ENCODE results near the gene FIG4. TPM values are rescaled to one million over a fixed set of nuclear protein-coding genes. Genes with fewer than 3 reads are reported as not detected.

FIG4 gene
- polyA plus RNA-seq, 1 donor from 2014 or later = 35.4 TPM

- Histone ChIP-seq H3K27me3 (ENCODE audit: insufficient read depth, low read depth, low read length) (no peaks in the 10 kb centered on the region), H2AFZ (ENCODE audit: low read depth, low read length) (no peak overlapping the region), H4K20me1 (ENCODE audit: insufficient read depth) (no peaks in the 10 kb centered on the region), H3K79me2 (replicated peaks; ENCODE audit: insufficient read depth, low read length) (no peaks in the 10 kb centered on the region), H3K9me2 (ENCODE audit: insufficient read depth, low read length) (no peaks in the 10 kb centered on the region), H3K9ac (ENCODE audit: low read length) (no peak overlapping the region), H3K36me3 (ENCODE audit: insufficient read depth, low read length) (no peaks in the 10 kb centered on the region), H3K27ac (ENCODE audit: low read length) (no peak overlapping the region), H3K4me3 (ENCODE audit: low read length) (no peak overlapping the region), H3F3A (ENCODE audit: insufficient read depth, low read length, poor library complexity, severe bottlenecking) (no peaks in the 10 kb centered on the region), H3K9me3 (ENCODE audit: low read length) (no peaks in the 10 kb centered on the region), H3K4me2 (ENCODE audit: low read length) (no peak overlapping the region)
- TF ChIP-seq POLR2AphosphoS5 (IDR thresholded peaks at IDR 0.05) = no peak
- TF ChIP-seq EZH2 (IDR thresholded peaks at IDR 0.05; ENCODE audit: borderline replicate concordance, insufficient read depth, low read length, poor library complexity, severe bottlenecking) = no peak
- no peak for TF ChIP-seq TAF1 (IDR thresholded peaks at IDR 0.05; ENCODE audit: low read depth)
- no peak for TF ChIP-seq REST (IDR thresholded peaks at IDR 0.05; ENCODE audit: borderline replicate concordance)
- TF ChIP-seq EP300 (conservative IDR thresholded peaks at IDR 0.05; ENCODE audit: poor library complexity, severe bottlenecking) = no peak
- TF ChIP-seq RAD21 (conservative IDR thresholded peaks at IDR 0.05) = no peak
- no peak for TF ChIP-seq CTCF (IDR thresholded peaks at IDR 0.05; ENCODE audit: poor library complexity, severe bottlenecking)
- no peak for TF ChIP-seq MXI1 (conservative IDR thresholded peaks at IDR 0.05; ENCODE audit: poor library complexity, severe bottlenecking)
- TF ChIP-seq SMC3 (conservative IDR thresholded peaks at IDR 0.05; ENCODE audit: poor library complexity) = no peak
These were observed 170.8 kb downstream of the FIG4 start for GRCh38 chr6:109861946-109862345.

DNA sequence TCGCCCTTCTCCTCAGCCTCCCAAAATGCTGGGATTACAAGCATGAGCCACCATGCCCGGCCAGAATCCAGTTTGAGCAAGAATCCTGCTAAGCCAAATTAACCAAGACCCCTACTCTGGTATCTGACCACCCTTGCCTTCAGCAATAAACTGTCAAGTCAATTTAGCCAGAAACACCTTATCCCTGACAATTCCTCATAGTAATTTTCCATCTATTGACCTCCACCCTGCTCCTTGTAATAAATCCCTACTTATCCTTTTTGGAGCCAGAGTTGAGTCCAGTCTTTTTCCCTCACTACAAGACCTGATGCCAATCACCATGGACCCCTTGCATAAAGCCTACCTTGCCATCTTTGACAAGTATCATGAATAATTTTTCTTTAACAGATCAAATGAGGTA is 173.0 kb downstream of the FIG4 start:
- H3K27ac ChIP-seq (ENCODE audit: low read length) = no peak overlapping the region
- H3K79me2 ChIP-seq (replicated peaks; ENCODE audit: insufficient read depth, low read length) = no peaks in the 10 kb centered on the region
- H3K9me3 ChIP-seq (ENCODE audit: low read length) = no peaks in the 10 kb centered on the region
- no peaks in the 10 kb centered on the region for H3F3A ChIP-seq (ENCODE audit: insufficient read depth, low read length, poor library complexity, severe bottlenecking)
- H3K36me3 ChIP-seq (ENCODE audit: insufficient read depth, low read length) = no peaks in the 10 kb centered on the region
- H3K27me3 ChIP-seq (ENCODE audit: insufficient read depth, low read depth, low read length) = no peaks in the 10 kb centered on the region
- H3K4me2 ChIP-seq (ENCODE audit: low read length) = no peak overlapping the region
- no peak overlapping the region for H3K9ac ChIP-seq (ENCODE audit: low read length)
- no peak overlapping the region for H3K4me3 ChIP-seq (ENCODE audit: low read length)
- H4K20me1 ChIP-seq (ENCODE audit: insufficient read depth) = no peaks in the 10 kb centered on the region
- no peak overlapping the region for H2AFZ ChIP-seq (ENCODE audit: low read depth, low read length)
- H3K9me2 ChIP-seq (ENCODE audit: insufficient read depth, low read length) = no peaks in the 10 kb centered on the region
- TF ChIP-seq EP300 (conservative IDR thresholded peaks at IDR 0.05; ENCODE audit: poor library complexity, severe bottlenecking) (no peak), REST (IDR thresholded peaks at IDR 0.05; ENCODE audit: borderline replicate concordance) (no peak), CTCF (IDR thresholded peaks at IDR 0.05; ENCODE audit: poor library complexity, severe bottlenecking) (no peak), TAF1 (IDR thresholded peaks at IDR 0.05; ENCODE audit: low read depth) (no peak), RAD21 (conservative IDR thresholded peaks at IDR 0.05) (no peak), SMC3 (conservative IDR thresholded peaks at IDR 0.05; ENCODE audit: poor library complexity) (no peak), POLR2AphosphoS5 (IDR thresholded peaks at IDR 0.05) (no peak), MXI1 (conservative IDR thresholded peaks at IDR 0.05; ENCODE audit: poor library complexity, severe bottlenecking) (no peak)
